ENCODE results near the gene TGFBR3. TPM values are rescaled to one million over a fixed set of nuclear protein-coding genes. Genes with fewer than 3 reads are reported as not detected.

TGFBR3 gene
- total RNA-seq, 1 experiment from 2014 or later: not detected

DNA sequence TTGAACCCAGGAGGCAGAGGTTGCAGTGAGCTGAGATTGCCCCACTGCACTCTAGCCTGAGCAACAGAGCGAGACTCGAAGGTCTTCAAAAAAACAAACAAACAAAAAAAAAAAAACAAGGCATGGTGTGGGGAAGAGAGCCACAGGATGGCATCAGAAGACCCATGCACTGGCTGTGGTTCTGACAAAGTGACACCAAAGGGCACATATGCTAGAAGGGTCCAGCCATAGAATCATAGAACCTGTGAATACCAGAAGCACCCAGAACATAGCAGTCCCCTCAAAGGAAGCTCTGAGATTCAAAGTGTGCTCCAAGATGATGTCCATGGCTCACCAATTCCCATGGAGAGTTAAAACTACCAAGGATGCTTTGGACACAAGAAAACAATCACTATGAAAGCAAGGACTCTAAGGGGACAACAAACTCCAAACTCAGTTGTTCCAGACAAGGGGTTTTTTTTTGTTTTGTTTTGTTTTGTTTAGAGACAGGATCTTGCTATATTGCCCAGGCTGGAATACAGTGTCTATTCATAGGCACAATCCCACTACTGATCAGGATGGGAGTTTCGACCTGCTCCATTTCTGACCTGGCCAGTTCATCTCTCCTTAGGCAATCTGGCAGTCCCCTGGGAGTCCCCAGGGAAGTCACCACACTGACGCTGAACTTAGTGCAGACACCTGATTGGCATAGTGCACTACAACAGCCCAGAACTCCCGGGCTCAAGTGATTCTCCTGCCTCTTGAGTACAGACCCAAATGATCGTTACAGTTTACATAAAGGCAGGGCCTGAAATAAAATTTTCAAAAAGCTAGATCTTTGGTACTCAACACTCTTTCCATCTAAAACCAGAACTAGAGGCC lies 56.4 kb downstream of the TGFBR3 start:
- H4K20me1 ChIP-seq (ENCODE audit: insufficient read depth, low read depth, low read length): no peaks in the 10 kb centered on the region
- no peaks in the 10 kb centered on the region for H3K4me1 ChIP-seq (ENCODE audit: low read length)
- H3K27me3 ChIP-seq (ENCODE audit: low read length): no peaks in the 10 kb centered on the region
- H3K36me3 ChIP-seq (ENCODE audit: insufficient read depth, low read length): no peaks in the 10 kb centered on the region
- H2AFZ ChIP-seq (ENCODE audit: low read length): no peak overlapping the region
- H3K79me2 ChIP-seq (ENCODE audit: low read length): no peaks in the 10 kb centered on the region
- no peak overlapping the region for H3K27ac ChIP-seq (ENCODE audit: low read length)
- no peak overlapping the region for H3K4me2 ChIP-seq (ENCODE audit: low read depth, low read length, poor library complexity, severe bottlenecking)
- H3K9me2 ChIP-seq (replicated peaks; ENCODE audit: insufficient read depth, low read length): no peaks in the 10 kb centered on the region
- H3K4me3 ChIP-seq (ENCODE audit: low read length): no peak overlapping the region
- no peaks in the 10 kb centered on the region for H3K9me3 ChIP-seq (ENCODE audit: low read length)
- no peak overlapping the region for H3K9ac ChIP-seq (ENCODE audit: low read length)
- DNase-seq: no peak

DNA sequence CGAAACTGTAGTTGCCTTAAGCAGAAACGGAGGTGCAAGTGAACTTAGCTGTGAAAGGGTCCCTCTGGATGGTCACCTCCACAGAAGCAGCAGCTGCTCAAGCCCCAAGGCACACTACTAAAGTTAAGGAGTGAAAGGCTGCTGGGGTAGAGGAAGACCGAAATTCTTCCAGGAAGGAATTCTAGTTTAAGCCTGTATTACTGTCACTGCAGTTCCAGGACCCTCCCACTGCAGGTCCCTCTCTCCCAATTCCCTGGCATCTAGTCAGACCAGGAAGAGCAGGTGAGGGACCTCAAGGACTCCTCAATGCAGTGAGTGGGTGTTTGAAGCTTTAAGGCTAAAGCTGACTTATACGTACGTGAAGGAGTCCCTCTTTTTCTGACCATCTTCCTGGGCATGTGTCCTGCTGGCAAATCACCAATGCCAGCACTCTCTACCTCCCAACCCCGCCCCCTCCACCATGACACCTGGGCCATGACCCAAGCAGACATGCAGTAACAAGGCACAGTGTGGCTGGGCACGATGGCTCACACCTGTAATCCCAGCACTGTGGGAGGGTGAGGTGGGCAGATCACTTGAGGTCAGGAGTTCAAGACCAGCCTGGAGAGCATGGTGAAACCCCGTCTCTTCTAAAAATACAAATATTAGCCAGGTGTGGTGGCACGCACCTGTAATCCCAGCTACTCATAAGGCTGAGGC lies 57.2 kb downstream of the TGFBR3 start:
- Histone ChIP-seq H3K27me3 (ENCODE audit: low read length) (no peaks in the 10 kb centered on the region), H3K79me2 (ENCODE audit: low read length) (no peaks in the 10 kb centered on the region), H3K9me3 (ENCODE audit: low read length) (no peaks in the 10 kb centered on the region), H3K27ac (ENCODE audit: low read length) (no peak overlapping the region), H3K9ac (ENCODE audit: low read length) (no peak overlapping the region), H3K9me2 (replicated peaks; ENCODE audit: insufficient read depth, low read length) (no peaks in the 10 kb centered on the region), H3K36me3 (ENCODE audit: insufficient read depth, low read length) (no peaks in the 10 kb centered on the region), H3K4me3 (ENCODE audit: low read length) (no peak overlapping the region), H4K20me1 (ENCODE audit: insufficient read depth, low read depth, low read length) (no peaks in the 10 kb centered on the region), H2AFZ (ENCODE audit: low read length) (no peak overlapping the region), H3K4me1 (ENCODE audit: low read length) (no peaks in the 10 kb centered on the region), H3K4me2 (ENCODE audit: low read depth, low read length, poor library complexity, severe bottlenecking) (no peak overlapping the region)
- DNase-seq: no peak

- H3K9me3 ChIP-seq (ENCODE audit: low read length): no peaks in the 10 kb centered on the region
- DNase-seq: no peak
- H3K27ac ChIP-seq (ENCODE audit: low read length): no peak overlapping the region
- H3K79me2 ChIP-seq (ENCODE audit: low read length): no peaks in the 10 kb centered on the region
- no peaks in the 10 kb centered on the region for H4K20me1 ChIP-seq (ENCODE audit: insufficient read depth, low read depth, low read length)
- H3K9me2 ChIP-seq (replicated peaks; ENCODE audit: insufficient read depth, low read length): no peaks in the 10 kb centered on the region
- H2AFZ ChIP-seq (ENCODE audit: low read length): no peak overlapping the region
- H3K4me1 ChIP-seq (ENCODE audit: low read length): no peaks in the 10 kb centered on the region
- H3K27me3 ChIP-seq (ENCODE audit: low read length): no peaks in the 10 kb centered on the region
- no peak overlapping the region for H3K9ac ChIP-seq (ENCODE audit: low read length)
- no peaks in the 10 kb centered on the region for H3K36me3 ChIP-seq (ENCODE audit: insufficient read depth, low read length)
- H3K4me3 ChIP-seq (ENCODE audit: low read length): no peak overlapping the region
- H3K4me2 ChIP-seq (ENCODE audit: low read depth, low read length, poor library complexity, severe bottlenecking): no peak overlapping the region
Measured at GRCh38 chr1:91827459-91828321, 58.3 kb downstream of the TGFBR3 start.

- no peaks in the 10 kb centered on the region for H3K9me2 ChIP-seq (replicated peaks; ENCODE audit: insufficient read depth, low read length)
- H3K9me3 ChIP-seq (ENCODE audit: low read length): no peaks in the 10 kb centered on the region
- H3K27me3 ChIP-seq (ENCODE audit: low read length): no peaks in the 10 kb centered on the region
- H3K79me2 ChIP-seq (ENCODE audit: low read length): no peaks in the 10 kb centered on the region
- H3K4me3 ChIP-seq (ENCODE audit: low read length): no peak overlapping the region
- no peak for DNase-seq
- no peaks in the 10 kb centered on the region for H4K20me1 ChIP-seq (ENCODE audit: insufficient read depth, low read depth, low read length)
- no peak overlapping the region for H3K27ac ChIP-seq (ENCODE audit: low read length)
- no peak overlapping the region for H3K9ac ChIP-seq (ENCODE audit: low read length)
- no peaks in the 10 kb centered on the region for H3K36me3 ChIP-seq (ENCODE audit: insufficient read depth, low read length)
- no peak overlapping the region for H3K4me2 ChIP-seq (ENCODE audit: low read depth, low read length, poor library complexity, severe bottlenecking)
- H2AFZ ChIP-seq (ENCODE audit: low read length): no peak overlapping the region
- H3K4me1 ChIP-seq (ENCODE audit: low read length): no peaks in the 10 kb centered on the region
Measured at GRCh38 chr1:91827087-91827458, 58.9 kb downstream of the TGFBR3 start.

- Histone ChIP-seq H3K27ac (ENCODE audit: low read length) (no peak overlapping the region), H3K36me3 (ENCODE audit: insufficient read depth, low read length) (no peaks in the 10 kb centered on the region), H3K4me2 (ENCODE audit: low read depth, low read length, poor library complexity, severe bottlenecking) (no peak overlapping the region), H3K9ac (ENCODE audit: low read length) (no peak overlapping the region), H2AFZ (ENCODE audit: low read length) (no peak overlapping the region), H3K9me3 (ENCODE audit: low read length) (no peaks in the 10 kb centered on the region), H3K9me2 (replicated peaks; ENCODE audit: insufficient read depth, low read length) (no peaks in the 10 kb centered on the region), H3K79me2 (ENCODE audit: low read length) (no peaks in the 10 kb centered on the region), H4K20me1 (ENCODE audit: insufficient read depth, low read depth, low read length) (no peaks in the 10 kb centered on the region), H3K4me1 (ENCODE audit: low read length) (no peaks in the 10 kb centered on the region), H3K27me3 (ENCODE audit: low read length) (no peaks in the 10 kb centered on the region), H3K4me3 (ENCODE audit: low read length) (no peak overlapping the region)
- DNase-seq: no peak
Measured at GRCh38 chr1:91826649-91827048, 59.3 kb downstream of the TGFBR3 start.

DNA sequence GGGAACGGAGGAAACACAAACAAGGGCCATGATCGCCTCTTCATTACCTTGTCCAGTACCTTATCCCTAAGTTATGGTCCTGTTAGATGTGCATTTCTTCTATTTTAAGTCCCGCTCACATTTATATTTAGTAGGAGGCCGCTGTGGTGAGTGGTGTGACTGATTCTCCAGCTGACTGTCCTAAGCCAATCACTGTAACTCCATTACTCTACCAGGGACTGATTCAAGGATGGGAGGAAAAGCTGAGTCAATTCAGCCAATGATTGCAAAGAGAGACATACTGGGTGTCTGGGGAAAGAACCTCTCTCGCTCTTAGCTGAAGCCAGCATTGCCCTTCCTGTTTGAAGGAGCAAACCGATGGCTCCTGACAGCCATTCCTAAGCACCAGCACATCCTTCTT lies 59.7 kb downstream of the TGFBR3 start:
- H4K20me1 ChIP-seq (ENCODE audit: insufficient read depth, low read depth, low read length): no peaks in the 10 kb centered on the region
- H3K4me2 ChIP-seq (ENCODE audit: low read depth, low read length, poor library complexity, severe bottlenecking): no peak overlapping the region

GRCh38 chr1:91821126-91821868 lies 64.7 kb downstream of the TGFBR3 start:
- DNase-seq: no peak
- Histone ChIP-seq H3K4me2 (ENCODE audit: low read depth, low read length, poor library complexity, severe bottlenecking) (no peak overlapping the region), H3K27ac (ENCODE audit: low read length) (no peak overlapping the region), H3K27me3 (ENCODE audit: low read length) (no peaks in the 10 kb centered on the region), H3K4me1 (ENCODE audit: low read length) (no peaks in the 10 kb centered on the region), H3K79me2 (ENCODE audit: low read length) (no peaks in the 10 kb centered on the region), H3K9me3 (ENCODE audit: low read length) (no peaks in the 10 kb centered on the region), H3K36me3 (ENCODE audit: insufficient read depth, low read length) (no peaks in the 10 kb centered on the region), H4K20me1 (ENCODE audit: insufficient read depth, low read depth, low read length) (no peaks in the 10 kb centered on the region), H3K4me3 (ENCODE audit: low read length) (no peak overlapping the region), H3K9ac (ENCODE audit: low read length) (no peak overlapping the region), H3K9me2 (replicated peaks; ENCODE audit: insufficient read depth, low read length) (no peaks in the 10 kb centered on the region), H2AFZ (ENCODE audit: low read length) (no peak overlapping the region)

More for the DNA sequence above, 59.7 kb downstream of the TGFBR3 start:
- H3K4me3 ChIP-seq (ENCODE audit: low read length): no peak overlapping the region
- H3K9ac ChIP-seq (ENCODE audit: low read length): no peak overlapping the region
- H3K9me2 ChIP-seq (replicated peaks; ENCODE audit: insufficient read depth, low read length): no peaks in the 10 kb centered on the region
- H3K27ac ChIP-seq (ENCODE audit: low read length): no peak overlapping the region
- H2AFZ ChIP-seq (ENCODE audit: low read length): no peak overlapping the region
- no peaks in the 10 kb centered on the region for H3K9me3 ChIP-seq (ENCODE audit: low read length)
- no peak for DNase-seq
- no peaks in the 10 kb centered on the region for H3K27me3 ChIP-seq (ENCODE audit: low read length)
- H3K79me2 ChIP-seq (ENCODE audit: low read length): no peaks in the 10 kb centered on the region
- no peaks in the 10 kb centered on the region for H3K4me1 ChIP-seq (ENCODE audit: low read length)
- no peaks in the 10 kb centered on the region for H3K36me3 ChIP-seq (ENCODE audit: insufficient read depth, low read length)
